ENCODE measurements around the gene PCDH1.

Gene PCDH1

DNA sequence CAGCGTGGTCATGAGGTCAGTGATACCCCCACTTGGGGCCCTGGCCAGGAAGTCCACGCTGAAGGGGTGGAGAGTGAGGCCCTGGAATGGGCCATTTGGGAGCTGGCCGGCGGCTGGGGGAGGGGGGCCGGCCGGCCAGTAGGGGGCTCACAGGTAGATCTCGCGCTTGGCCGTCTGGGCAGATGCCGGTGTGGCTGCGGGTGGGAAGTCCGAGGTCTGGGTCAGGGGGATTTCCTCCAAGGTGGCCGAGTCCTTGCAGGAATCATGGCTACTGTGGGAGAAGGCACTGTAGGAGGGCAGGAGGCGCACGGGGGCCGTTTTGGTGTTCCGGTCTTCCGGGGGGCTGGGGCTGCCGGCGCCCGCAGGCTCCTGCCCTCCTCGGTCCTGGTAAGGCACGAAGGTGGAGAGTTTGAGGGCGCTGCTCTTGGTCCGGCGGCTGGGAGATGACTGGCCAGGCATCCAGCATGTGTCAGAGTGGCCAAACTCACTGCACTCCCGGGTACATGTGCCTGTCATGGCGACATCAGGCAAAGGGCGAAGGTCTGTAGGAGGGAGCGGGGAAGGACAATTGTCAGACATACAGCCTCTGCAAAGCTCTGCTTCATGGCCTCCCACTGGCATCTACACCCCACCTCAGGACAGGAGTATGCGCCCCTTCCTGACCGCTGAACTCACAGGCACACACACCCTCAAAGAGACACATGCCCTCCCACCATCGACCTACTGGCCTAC is 24.1 kb downstream of the PCDH1 start:
- DNase-seq (ENCODE audit: low read depth in 2 of 2): no peak

DNA sequence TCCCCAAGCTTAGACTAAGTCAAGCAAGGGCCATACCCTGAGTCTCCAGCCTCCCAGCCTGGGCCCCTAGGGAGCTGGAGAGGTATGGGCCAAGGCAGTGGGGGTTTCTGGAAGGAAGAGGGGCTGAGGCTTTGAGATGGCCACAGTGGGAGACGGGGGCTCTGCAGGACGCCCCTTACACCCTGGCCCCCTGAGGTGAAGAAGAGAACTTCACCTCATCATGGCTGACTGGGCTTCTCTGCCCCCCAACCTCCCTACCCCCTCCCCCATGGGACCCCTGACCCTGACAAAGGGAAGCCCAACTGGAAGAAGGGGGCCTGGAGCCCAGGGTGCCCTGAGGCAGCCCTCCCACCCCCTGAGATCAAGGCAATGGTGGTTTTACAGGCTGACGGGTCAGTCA is 25.8 kb downstream of the PCDH1 start:
- no peak for DNase-seq (ENCODE audit: low read depth in 2 of 2)

DNA sequence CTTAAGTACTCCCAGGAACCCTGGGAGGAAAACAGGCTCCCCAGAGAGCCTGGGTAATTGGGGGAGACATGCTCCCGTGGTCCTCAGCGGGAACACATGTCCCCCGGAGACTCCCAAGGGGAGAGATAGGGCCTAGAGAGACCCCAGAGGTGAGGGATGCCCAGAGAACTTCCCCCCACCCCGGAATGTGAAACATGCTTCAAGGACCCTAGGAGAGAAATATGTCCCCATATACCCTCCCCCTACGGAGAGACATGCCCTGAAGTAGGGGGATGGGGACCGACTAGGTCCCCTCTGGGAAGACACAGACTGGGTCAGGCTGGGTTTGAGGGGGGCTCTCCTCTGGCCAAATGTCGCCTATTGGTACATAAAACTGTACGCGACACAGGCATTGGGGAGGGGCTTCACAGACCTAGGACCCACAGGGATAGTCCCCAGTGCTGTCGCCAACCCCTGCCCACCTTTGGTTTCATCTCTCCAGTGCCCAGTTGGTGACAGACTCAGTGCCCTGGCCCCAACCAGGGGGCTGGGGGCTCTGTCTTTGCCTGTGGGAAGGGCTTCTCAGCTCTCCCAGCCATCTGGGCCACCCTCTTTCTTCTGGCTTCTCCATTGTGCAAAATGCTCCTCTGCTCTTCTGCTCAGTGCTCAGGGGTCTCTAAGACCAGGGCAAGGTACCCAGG is 26.9 kb downstream of the PCDH1 start:
- DNase-seq (ENCODE audit: low read depth in 2 of 2): no peak

DNA sequence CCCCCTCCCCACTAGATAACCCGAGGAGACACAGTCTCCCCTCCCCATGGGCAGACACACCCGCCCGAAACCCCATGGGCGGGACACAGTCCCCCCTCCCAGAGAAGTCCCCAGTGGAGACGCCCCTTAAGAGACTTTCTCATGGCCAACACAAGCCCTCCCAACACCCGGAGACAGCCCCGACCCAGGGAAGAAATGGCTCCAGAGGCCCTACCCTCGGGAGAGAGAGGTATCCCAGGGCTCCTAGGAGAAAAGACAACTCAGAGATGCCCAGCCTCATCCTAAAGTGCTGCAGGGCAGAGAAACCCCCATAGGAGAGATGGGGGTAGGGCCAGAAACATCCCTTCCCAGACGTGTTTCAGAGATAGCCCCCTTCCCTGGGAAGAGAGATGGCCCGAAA is 27.4 kb downstream of the PCDH1 start:
- no peak for DNase-seq (ENCODE audit: low read depth in 2 of 2)

DNA sequence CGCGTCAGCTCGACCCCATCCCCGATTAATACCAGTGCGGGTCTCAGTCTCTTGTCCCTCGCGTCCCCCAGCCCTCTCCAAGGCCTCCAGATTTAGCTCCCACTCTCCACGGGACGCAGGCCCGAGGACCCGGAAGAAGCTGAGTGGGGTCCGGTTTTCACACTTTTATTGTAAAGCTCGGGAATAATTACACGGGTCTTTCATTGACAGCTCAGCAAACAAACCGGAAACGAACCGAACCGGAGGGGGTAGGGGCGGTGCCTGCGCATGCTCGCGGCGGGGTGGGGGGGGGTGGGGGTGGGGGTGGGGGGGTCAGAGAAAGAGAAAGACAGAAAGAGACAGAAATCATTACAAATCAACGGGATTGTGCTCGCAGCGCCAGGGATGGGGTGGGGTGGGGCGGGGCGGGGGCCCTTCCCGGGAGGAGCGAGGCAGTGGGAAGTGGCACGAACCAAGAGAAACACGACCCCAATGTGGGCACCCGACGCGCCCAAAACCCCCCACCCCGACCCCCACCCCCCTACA is 27.9 kb downstream of the PCDH1 start:
- peak in 1 of 2 donors; percentile 15 for DNase-seq (ENCODE audit: low read depth in 2 of 2)

DNA sequence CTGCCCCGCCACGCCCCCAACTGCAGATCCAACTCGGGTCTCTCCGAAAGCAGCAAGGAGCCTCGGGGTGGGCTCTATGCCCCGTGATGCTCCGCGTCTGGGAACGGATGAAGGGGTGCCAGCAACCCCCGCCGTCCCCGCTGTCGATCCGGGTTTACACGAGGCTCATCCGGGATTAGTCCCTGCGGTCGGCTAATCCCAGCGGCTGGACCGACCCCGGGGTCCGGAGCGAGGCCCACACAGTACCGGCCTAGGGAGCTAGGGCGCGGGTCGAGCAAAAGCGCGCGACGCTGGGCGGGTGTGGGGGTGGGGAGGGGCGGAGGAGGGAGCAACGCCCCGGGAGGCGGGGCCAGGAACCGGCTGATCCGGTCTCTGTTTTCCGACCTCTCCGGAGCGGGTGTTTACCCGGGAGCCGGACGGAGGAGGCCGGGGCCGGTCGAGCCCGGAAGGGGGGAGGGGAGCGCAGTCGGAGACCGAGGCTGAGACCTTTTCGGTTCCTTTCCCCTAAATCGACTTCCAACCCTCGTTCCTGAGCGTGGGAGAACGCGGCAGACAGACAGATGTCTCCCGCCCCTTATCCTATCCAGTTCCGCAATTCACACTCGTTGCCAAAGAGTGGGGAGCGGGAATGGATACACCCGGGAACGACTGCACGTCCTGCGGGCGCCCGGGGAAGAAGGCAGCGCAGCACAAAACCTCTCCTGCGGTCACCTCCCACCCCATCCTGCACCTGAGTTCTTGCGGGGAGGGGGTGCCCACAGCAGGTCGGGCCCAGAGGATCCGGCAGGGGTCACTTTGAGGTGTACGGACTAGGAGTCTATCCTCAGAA is 28.6 kb downstream of the PCDH1 start:
- DNase-seq (ENCODE audit: low read depth in 2 of 2): peak; percentile 35 to 52

DNA sequence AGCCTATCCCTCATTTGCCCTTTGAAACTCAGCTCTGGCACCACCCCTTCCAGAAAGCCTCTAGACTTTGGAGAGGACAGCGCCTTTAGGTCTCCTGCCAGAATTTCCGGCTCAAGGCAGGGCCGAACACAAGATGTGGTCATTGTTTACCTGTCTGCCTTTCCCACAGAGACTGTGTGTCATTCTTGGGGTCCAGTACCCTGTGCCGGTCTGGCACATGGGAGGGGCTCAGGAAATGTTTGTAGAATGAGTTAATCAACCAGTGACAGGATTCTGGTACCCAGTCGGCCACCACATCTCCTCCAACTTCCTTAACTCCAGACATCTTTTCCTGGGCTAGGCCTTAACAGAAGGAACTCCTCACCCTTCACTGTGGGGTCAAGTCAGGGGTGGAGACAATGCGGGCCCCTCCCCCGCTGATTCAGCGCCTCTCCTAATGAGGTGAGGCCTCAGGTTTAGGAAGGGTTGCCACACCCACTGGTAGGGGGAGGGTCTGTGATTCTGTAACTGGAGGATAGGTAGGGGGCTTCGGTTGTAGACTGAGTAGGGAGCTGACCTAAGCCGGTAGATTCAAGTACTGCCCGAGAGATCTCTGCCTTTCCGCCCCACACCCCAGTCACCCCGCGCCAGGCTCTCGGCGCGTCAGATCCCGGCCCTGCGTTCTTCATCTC is 29.3 kb downstream of the PCDH1 start:
- DNase-seq (ENCODE audit: low read depth in 2 of 2): peak in 1 of 2 donors; percentile 21

DNA sequence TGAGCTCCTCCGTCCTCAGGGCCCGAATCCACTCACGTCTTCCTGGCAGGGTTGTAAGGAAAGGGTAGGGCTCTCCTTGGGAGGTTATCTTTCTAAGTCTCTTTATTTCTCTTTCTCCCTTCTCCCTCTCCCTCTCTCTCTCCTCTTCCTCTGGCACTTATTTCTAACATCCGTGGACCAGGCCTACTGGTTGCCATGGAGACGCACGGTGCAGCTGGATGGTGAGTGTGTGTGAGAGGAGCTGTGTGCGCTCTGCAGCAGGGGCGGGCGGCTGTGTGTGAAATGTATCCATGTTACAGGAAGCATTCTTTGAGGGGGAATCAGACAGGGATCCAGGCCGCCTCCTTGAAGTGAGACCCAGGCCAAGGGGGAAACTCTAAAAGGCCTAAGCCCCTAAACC is 32.2 kb downstream of the PCDH1 start:
- no peak for DNase-seq (ENCODE audit: low read depth in 2 of 2)

DNA sequence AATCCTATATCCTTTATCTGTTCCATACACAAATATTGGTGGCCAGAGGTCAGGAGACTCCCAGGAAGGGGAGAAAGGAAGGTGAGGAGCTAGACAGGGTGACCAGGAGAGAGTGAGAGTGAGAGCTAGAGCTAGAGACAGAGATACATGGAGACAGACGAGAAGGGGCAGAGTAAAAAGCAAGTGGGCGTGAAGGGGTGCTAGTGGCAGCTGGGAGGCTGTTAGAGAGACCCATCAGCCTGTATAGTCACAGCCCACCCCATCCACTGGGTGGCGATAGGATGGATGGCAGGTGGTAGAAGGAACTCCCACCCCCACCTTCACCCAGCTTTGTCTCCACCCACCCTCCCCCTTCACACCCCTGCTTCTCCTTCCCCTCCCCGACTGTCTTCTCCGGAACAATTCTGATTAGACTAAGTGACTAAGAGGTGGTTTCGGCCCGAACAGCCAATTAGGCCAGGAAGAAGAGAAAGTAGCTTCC is 32.8 kb downstream of the PCDH1 start:
- no peak for DNase-seq (ENCODE audit: low read depth in 2 of 2)

DNA sequence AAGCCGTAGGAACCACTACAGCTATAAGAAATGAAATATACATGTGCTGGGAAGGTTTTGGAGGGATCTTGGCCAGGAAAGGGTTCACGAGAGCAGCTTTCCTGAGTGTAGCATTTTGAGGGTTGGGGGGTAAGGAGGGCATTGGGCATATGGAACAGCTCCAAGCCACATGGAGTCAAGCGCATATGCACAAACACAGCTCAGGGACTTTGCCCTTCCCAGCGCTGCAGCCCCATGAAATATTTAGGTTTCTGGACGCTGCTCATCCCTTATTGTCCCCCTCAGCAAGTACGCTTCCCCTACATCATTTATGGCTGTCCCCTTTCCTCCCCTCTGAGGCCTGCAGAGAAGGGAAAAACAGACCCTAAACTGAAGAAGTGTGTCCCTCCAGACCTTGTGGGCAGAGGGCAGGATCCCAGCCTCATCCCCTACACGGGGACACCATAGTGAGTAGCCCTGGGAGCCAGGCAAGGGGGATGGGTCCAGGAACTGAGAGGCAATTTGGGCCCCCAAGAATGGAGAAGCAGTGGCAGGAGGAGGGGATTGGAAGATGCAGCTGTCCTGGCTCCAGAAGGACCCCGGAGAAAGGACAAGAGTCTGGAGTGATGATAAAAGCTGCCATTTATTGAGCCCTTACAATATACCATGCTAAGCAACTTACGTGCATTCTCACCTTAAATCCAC is 33.7 kb downstream of the PCDH1 start:
- DNase-seq (ENCODE audit: low read depth in 2 of 2): no peak

DNA sequence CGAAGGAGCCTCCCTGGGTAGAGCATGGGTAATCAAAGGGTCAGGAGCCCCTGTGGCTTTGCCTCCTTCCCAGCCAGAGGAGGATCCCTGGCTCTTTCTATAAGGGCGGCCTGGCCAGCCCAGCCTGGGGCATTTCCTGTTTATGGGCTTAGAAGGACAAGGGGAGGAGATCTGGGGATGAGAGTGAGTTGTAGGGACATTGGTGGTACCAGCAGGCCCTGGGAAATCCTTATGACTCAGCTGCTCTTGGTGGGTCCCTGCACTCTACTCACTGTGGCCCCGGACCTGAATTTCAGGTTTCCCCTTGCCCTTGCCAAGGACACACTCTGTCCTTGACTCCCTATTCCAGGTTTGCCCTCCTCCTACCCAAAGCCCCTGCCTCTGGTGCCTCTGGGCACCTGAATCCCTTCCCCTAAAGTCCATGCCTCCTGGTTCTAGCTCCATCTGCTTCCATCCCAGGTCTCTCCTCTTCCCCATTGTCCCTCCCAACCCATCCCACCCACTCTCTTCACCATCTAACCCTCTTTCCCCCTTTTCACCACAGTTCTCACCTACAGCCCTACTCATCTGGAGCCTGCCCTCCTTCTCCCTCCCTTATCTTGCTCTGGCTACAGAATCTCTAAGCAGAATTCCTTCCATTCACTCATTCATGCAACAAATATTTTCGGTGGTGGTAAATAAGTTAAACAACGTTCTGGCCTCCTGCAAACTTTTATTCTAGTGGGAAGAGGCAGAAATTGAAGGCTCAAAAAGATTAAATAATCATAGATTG is 34.9 kb downstream of the PCDH1 start:
- DNase-seq (ENCODE audit: low read depth in 2 of 2): no peak

DNA sequence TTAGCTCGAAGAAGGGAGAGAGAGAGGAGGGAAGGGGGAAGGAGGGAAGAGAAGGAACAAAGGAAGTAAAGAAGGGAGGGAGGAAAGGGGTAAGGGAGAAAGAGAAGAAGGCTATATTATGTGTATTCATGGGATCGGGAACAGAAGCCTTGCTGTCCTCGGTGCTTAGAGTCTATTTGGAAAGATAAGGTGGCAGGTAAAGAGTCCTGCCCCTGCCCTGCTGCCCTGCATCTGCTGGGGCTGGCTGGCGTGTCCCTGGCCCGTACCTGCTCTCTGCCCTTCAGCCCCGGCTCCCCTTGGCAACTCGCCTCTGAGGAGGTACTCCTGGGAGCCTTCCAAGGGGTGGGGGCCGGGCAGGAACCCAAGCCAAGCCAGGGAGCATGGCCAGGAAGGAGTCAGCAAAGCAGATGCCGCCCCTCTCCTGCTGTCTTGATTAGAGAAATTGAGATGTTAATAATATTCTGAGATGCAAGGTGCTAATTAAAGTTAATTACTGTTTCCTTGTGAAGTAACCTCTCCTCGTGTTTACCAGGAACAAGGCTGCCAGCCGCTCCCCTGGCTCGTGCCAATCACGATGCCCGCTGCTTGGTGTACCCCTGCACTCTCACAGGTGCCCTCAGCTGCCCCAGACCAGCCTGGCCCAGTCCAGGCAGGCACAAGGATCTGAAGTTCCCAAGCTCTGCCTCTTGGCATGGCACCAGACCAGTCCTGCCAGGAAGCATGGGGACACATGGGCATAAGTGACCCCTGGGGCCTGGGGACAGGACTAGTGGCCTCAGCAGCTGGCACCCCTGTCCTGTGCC is 36.6 kb downstream of the PCDH1 start:
- DNase-seq (ENCODE audit: low read depth in 2 of 2): no peak

DNA sequence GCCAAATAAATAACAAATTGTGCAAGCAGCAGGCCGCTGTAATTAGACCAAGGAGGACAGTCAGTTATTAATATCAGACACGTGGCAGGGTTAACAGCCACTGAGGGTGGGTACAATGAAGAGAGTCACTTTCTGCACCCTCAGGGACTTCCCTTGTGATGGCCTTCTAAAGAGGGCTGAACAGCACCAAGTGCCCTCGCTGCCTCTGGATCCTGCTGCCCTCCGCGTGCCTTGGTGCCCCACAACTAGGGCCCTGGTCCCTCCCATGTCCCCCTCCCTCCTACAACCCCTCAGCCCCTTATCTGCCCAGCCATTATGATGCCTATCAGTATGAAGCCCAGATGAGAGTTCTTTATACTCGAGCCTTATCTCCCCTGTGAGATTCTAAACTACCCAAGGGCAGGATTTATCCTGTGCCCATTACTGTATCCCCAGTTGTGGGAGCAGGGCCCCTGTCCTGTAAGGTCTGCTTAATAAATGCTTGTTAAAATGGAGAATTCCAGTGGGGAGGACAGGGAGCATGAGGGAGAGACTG is 37.3 kb downstream of the PCDH1 start:
- no peak for DNase-seq (ENCODE audit: low read depth in 2 of 2)

DNA sequence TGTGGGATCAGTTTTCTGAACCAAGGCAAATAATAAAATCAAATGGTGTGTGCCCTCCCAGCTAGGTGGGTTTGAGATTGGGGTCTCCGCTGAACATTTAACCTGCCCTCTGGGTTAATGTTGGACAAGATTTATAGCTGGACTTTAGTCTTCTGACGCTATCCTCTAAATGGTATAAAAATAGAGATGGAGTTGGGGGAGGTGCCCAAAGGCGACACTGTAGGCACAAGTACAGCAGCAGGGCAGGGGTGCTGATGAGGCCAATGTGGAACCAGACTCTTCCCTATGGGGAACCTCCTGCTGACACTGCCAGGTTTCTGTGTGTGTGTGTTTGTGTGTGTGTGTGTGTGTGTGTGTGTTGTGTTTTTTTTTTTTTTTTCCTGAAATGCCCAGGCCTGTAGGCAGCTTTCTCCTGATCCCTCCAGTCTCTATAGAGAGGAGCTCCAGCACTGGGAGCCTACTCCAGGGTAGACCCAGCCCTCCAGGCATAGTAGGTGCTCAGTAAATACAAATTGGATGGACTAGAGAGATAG is 37.9 kb downstream of the PCDH1 start:
- no peak for DNase-seq (ENCODE audit: low read depth in 2 of 2)

DNA sequence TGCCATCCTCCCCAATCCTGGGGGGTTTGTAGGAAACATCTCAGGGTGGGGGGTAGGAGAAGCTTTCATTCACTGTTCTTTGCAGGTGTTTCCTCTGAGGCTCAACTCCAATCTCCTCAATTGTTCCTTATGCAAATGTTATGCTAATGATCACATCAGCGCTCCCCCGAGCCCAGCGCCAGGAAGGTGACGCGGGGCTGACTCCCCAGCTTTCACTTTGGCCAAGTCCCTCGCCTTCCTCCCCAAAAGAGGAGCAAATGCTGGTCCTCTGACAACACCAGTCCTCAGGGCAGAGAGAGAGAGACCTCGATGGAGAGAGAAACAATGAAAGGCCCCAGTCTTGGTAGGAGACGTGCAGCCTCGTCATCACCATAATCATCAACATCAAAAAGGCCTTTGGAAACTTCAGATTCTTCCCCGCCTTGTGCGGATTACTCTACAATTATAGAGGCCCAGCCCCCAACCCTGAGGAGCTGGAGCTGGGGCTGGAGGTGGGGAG is 39.1 kb downstream of the PCDH1 start:
- no peak for DNase-seq (ENCODE audit: low read depth in 2 of 2)

DNA sequence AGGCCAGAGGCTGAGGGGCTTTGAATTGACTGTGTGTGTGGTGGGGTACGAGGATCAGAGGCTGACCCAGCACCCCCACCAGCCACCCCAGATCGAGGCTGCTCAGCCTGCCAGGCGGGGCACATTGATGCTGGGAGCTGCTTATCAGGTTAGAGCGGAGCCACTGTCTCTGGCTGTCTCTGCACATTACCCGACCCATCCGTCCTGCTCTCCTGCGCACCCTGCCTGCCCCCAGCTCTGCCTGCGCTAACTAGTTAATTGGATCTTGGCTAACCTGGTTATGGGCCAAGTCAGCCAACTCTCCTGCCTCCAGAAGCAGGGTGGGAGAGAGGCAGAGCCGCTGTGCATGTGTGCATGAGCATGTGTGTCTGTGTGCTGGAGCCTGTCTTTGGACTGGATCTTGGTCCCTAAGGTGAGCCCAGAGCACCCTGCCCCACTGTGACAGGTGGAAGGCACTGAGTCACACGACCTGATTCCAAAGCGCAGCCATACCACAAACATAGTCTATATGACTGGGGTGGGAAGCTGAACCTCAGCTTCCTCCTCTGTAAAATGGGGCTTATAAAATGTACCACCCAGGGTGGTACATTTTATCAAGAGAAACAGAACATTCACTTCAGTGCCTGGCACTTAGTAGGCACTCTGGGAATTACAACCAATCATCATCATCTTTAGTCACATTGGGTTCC is 39.7 kb downstream of the PCDH1 start:
- no peak for DNase-seq (ENCODE audit: low read depth in 2 of 2)

DNA sequence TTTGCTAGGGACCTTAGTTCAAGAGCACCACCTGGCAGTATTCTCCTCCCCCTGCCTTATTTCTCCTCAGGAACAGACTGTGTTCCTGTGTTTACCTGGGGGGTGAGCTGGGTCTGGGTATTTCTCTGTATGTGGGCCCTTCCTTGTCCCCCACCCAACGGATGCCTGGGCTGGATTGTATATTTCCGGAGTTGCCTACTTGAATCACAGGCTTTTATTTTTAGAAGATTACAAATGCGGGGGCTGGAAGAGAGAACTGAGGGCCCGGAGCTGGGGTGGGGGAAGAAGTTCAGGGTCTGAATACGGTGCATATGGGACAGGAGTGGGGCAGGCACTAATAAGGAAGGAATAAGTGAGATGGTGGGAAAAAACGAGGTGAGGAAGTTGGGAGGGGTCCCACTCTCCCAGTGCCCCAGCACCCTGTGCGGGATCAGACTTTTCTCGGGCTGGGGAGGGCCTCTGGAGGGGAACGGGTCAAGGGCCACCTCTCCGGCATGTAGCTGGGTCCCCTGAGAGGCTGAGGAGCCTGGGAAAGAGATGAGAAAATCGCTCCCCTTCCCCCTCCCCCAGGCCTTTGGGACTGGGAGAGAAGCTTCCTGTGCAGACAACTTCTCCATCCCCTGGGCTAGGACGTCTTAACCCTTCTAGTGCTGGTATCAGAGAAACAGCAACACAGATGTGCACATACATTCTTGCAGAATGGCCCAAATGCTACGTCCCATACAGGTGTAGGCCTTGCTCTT is 42.1 kb downstream of the PCDH1 start:
- no peak for DNase-seq (ENCODE audit: low read depth in 2 of 2)

Data from stimulated activated CD4-positive, alpha-beta T cell treated with anti-CD3 and anti-CD28 coated beads, Interleukin-1b, Interleukin-23, amount 100 ng/mL, for 1 hour (primary cell).